GM19043 (cell line): ENCODE results near the gene GPR176.

Experiments used
- ATAC-seq: cut with Tn5 transposase; IDR thresholded peaks from one replicate; pipeline ENCODE4 v1.9.1; 2021; ENCODE audit warnings: low read depth; ENCODE audit not compliant: unreplicated experiment

GPR176 gene, protein sequence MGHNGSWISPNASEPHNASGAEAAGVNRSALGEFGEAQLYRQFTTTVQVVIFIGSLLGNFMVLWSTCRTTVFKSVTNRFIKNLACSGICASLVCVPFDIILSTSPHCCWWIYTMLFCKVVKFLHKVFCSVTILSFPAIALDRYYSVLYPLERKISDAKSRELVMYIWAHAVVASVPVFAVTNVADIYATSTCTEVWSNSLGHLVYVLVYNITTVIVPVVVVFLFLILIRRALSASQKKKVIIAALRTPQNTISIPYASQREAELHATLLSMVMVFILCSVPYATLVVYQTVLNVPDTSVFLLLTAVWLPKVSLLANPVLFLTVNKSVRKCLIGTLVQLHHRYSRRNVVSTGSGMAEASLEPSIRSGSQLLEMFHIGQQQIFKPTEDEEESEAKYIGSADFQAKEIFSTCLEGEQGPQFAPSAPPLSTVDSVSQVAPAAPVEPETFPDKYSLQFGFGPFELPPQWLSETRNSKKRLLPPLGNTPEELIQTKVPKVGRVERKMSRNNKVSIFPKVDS

DNA sequence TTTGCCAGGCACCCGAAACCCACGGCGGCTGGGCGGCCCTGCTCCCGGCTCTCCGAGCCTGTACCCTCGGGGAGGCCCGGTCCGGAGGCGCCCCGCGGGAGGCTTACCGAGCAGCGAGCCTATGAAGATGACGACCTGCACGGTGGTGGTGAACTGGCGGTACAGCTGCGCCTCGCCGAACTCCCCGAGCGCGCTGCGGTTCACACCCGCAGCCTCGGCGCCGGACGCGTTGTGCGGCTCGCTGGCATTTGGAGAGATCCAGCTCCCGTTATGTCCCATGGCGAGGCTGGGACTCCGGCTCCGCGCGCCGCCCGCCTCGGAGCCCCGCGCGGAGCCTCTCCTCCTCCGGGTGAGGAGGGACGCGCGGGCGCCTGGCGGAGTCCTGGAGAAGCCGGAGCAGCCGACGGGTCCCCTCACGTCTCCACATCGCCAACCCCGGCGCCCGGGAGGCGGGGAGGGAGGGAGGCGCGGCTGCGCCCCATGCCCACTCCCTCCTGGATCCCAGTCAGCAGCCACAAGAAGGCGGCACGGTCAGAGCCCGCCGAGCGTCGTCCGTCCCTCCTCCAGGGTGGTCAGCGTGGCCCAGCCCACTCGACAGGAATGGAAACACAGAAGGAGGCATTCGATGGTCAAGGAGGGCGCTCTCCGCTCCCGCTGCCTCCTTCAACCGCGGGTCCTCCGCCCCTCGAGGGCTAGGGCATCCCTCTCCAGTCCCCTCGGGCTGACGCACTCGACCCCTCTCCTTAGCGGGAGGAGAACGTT lies at the start of gene GPR176:
Gene GPR176, minus strand, starts transcription at position 519 of the 762 bp plus-strand sequence. Its CDS starts 240 bp downstream, at position 279.
- ATAC-seq, result no peak

DNA sequence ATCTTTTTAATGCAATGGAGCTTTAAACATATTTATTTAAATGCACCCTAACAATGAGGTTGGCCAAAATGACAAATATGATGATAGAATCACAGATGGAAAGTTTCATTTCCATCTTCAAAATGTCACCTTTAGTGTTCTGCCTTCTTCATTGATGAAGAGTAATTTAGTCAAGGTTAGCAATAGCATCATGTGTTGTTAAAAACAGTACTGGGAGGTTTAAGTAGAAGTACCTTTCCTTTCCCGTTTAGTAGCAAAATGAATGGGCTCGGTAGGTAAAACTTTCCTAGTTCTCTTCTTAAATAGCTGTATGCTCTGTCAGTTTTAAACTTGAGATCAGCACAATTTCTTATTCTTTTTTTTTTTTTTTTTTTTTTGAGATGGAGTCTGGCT lies 48.9 kb upstream of the GPR176 start:
- no peak for ATAC-seq

DNA sequence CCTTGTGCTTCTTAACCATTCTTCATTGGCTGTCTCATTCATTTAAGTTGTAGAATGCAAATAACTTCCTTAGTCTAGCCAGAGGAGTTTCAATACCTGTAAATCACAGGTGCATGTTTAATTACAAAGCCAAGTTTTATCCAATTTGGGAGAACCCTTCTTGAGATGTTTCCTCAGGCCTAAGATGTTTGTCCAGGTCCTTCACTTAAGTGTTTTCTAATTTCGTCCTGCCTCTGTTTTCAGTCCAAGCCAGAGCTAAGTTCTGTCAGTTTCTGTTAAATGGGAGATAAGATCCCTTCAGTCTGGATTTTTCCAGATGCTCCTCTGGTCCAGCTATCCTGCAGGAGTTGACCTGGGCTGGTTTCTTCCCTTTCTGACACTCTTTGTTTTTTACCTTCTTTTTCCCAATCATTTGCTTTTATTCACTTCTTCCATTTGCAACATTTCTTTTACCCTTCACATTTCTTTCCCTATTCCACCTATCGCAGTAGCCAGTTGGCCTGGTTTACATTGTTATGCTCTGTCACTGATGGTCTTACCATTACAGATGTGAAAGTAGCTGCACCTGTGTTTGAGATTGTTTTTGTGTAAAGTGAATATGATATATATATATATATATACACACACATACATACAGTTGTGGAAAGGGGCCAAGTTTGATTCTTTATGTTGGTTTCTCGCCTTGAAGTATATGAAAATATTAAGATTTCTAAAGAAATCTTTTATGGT lies 48.4 kb upstream of the GPR176 start:
- ATAC-seq, result no peak

DNA sequence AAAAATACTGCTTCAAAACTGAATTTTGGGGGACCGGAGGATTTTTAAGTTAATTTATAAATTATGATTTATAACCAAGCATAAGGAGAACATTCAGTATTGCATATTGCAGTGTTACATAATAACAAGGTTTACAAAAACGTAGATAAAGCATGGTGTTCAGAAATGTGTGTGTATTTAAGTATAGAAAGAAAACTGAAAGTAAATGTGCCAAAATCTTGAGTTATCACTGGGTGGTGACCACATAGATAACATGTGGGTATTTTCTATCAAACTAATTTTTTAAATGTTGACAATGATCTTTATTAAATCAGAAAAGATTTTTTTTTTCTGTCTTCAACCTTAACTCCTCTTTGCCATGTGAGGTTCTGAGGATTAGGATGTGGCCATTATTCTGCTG lies 46.5 kb upstream of the GPR176 start:
- no peak for ATAC-seq

DNA sequence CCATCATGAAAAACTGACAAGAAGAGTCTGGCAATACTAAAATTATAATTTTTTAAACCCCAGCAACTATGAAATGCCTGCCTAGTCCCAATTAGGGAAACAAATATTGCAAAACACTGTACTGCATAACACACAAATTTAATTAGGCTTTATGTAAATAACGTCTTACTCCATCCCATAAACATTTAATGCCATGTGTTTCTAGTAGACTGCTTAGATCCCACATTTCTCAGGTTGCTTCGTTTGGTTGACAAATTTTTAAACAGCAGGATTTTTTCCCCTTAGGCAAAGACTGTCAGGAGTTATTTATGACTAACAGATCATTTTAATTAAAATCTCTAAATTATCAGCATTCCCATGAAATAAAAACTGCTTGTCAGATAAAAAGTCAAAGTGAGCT lies 43.7 kb upstream of the GPR176 start:
- no peak for ATAC-seq

DNA sequence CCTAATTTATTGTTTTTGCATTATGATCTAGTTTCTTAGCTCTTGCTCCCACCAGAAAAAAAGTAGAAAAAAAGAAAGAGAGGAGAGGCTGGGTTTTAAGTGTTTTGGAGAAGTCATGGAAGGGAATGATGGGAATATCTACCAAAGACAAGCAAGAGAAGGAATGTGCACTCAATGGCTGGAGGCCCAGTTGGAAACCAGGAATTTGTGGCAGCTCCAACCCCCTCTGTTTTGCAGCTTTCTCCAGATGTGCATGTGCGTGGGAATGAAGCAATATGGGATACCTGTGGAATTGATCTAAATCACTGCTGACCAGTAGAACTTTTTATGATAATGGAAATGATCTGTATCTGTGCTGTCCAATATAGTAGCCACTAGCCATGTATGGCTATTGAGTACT lies 41.0 kb upstream of the GPR176 start:
- no peak for ATAC-seq

DNA sequence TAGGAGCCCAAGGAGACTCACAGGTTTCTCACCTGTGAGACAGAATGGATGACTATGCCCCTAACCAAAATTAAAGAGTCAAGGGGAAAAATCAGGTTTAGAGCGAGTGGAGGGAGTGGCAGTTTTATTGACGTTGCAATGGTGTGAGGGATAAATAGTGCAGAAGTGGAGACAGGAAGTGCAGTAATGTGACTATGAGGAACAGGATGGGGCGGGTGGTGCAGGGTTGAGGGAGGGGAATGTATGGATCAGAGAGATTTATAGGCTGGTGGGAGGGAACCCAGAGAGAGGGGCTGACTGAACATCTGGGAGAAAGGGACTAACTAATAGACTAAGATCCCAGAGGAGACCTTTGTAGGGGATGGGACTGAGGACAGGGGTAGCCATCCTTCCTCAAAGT lies 40.3 kb upstream of the GPR176 start:
- no peak for ATAC-seq

DNA sequence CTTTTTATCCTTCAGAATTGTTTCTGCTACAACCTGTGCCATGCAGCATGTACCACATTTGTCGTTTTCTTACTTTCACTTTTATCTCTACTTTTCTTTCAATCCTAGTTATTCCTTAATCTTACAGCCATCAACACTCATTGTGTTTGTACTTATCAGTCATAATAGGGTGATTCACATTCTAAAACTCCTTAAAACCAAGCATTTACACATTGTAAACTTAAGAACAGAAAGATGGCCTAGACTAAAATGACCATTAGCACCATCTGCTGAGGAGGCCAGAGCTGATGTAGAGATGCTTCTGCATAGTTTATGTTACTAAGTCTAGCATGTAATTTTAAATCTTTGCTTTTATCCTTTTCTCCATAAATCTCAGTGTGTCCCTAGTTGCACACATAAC lies 39.3 kb upstream of the GPR176 start:
- no peak for ATAC-seq

DNA sequence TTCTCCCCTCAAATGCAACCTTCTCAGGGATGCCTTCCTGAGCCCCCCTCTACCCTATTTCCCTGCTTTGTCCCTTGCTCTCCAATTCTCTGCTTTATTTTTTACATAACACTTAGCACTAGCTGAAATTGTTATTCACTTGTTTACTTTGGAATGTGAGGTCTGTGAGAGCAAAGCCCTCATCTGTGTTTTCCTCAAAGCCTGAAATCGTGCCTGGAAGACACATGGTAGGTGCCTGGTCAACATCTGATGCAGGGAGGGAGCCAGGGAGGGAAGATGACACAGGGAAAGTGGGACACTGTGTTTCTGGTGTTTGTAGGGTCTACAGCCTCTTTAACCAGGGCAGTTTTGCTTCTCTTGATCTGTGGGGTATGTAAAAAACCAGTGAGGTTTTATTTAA lies 37.4 kb upstream of the GPR176 start:
- ATAC-seq, result no peak

DNA sequence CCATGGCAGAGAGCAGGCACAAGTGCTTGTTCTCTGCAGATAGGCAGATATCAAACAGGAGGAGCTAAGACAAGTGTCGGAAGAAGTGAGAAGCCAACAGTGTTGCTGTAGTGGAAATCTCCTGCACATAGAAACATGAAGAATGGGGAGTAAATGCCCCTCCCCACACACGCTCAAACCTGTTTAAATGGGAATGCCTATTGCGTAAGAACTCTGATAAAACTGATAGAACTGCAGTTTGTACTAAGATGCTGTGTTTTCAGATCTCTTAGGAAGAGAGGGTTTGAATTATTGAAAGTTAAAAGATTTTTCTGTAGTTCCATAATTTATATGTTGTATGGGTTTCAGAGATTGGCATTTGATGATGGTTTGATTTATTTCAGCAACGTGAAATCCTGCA lies 33.5 kb upstream of the GPR176 start:
- no peak for ATAC-seq

DNA sequence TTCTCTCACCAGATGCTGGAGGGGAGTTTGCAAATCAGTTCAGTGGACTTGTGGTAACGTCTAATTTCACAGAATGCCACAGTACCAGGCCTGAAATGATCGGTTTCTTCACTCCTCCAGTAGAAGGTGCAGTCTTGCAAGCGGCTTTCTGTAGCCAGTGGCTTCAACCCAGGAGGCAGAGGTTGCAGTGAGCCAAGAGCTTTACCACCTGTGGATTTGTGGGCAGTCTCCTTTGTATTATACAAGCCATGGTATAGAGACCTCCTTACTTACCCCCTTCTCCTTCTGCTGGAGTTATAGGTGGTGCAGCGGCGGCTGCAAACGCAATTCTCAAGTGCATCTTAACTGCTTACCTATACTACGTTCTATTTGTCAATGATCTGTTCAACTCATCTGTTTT lies 31.5 kb upstream of the GPR176 start:
- no peak for ATAC-seq

DNA sequence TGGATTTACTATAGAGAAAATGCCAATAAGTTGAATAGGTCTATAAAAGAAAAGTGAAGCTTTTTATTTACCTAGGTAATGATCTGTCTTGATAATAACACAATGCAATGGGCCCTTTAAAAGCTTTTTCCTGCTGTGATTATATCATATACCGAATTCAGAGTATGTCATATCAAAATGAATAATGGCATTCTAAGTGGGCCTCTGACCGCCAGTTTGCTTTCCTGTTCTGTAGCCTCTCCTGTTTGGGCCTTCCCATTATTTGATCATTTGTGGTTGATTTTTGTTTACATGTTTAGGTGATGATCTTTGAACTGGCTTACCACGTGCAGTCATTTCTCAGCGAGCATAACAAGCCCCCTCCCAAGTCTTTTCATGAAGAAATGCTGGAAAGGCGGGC lies 28.8 kb upstream of the GPR176 start:
- ATAC-seq, result no peak

DNA sequence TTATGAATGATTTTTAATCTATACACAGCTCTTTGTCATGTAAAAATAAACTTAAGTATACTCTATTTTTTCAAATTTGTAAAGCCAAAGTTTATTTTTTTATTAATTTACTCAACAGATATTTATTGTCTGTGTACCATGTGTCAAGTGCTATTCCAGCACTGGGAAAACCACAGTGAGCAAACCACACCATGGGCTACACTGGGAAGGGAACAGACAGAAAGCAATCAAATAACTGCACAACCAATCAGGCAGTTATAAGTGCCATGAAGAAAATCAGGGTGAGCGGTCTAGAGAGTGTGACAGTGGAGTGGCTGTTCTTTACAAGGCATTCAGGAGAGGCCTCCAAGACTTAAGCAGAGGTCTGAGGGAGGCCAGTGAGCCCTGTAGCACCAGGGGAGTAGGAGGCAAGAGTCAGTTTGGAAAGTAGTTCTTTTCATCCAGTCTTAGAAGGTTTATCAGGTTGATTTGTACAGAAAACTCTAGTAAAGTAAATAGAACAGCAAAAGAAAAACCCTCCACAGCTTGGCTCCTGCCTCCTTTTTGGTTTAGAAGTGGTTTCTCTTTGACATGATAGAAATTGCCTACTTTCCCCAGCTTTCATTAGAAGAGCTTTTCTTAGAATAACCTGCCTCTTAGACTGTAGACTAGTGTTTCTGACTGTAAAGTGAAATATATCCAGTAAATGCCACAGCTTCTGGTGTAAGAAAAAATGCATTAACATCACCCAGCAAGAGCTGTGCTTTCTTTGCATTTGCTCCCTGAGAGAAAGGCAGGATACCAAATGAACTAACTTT lies 27.5 kb upstream of the GPR176 start:
- ATAC-seq, result no peak

DNA sequence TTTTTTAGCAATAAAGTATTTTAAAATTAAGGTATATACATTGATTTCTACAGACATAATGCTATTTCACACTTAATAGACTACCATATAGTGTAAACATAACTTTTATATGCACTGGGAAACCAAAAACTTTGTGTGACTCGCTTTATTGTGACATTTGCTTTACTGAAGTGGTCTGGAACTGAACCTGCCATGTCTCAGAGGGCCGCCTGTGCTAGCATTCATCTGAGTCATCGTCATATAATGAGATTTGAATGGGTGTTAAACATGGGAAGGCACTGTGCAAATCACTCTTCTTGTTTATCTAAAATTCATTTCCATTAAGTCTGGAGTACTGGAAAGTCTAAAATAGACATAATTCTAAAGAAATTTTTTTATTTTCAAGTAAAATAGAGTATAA lies 26.8 kb upstream of the GPR176 start:
- no peak for ATAC-seq

DNA sequence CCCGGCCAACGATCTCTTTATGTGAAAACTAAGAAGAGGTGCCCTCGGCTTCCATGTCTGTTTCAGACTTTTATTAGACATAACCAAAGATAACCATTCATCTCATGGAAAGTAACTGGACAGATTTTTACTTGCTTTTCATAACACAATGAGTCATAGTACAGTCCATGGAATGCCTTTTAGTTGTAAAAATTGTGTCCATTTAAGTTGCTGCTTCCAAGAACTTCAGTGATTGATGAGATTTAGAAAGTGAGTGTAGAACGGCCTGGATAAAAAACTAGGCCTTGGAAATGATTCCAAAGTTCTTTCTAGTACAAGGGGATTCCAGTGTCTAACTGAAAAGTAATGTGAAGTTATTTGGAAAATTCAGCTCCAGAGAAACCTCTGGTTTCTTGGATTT lies 24.7 kb upstream of the GPR176 start:
- no peak for ATAC-seq

DNA sequence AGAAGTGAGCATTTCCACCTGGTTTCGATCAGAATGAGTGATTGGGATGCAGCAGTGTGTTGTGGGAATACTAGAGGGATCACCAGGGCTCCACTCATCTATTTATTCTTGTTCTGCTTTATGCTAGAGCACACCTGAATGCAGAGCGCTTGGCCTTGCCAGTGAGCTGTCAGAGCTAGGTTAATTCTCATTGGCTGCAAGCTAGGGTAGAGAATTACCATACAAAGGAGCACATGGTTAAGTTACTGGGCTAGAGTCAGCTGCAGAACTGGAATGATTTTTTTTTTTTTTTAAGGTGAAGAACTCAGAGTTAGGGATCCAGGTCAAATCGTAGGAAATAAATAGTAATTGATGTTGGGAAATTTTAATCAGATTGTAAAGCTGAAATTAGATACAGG lies 22.7 kb upstream of the GPR176 start:
- ATAC-seq, result no peak

DNA sequence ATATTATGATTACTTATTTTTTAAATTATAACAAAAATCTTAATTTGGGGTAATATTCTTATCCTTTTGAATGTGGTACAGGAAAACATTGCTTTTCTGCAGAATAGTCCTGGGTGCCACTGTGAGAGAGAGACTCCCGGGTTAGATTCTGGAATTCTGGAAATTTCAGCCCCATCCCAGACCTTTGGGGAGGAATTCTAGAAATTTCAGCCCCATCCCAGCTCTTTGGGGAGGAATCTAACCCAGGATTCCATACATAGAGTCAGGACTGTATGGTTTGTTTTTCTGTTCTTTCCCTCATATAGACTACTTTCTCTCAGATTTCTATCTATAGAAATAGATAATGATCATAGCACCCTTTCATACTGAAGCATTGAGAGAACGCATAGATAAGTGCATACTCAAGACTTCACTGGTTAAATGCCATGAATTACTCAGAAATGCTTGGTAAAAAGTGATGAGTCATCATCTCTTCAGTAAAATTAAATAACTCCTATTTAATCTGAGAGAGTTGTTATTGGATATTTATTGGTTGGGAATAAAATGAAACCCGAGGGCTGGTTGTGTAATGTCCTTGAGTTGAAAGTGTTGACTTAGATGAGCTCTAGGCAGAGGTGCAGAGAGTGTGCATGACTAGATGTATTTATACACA lies 22.2 kb upstream of the GPR176 start:
- ATAC-seq, result no peak

DNA sequence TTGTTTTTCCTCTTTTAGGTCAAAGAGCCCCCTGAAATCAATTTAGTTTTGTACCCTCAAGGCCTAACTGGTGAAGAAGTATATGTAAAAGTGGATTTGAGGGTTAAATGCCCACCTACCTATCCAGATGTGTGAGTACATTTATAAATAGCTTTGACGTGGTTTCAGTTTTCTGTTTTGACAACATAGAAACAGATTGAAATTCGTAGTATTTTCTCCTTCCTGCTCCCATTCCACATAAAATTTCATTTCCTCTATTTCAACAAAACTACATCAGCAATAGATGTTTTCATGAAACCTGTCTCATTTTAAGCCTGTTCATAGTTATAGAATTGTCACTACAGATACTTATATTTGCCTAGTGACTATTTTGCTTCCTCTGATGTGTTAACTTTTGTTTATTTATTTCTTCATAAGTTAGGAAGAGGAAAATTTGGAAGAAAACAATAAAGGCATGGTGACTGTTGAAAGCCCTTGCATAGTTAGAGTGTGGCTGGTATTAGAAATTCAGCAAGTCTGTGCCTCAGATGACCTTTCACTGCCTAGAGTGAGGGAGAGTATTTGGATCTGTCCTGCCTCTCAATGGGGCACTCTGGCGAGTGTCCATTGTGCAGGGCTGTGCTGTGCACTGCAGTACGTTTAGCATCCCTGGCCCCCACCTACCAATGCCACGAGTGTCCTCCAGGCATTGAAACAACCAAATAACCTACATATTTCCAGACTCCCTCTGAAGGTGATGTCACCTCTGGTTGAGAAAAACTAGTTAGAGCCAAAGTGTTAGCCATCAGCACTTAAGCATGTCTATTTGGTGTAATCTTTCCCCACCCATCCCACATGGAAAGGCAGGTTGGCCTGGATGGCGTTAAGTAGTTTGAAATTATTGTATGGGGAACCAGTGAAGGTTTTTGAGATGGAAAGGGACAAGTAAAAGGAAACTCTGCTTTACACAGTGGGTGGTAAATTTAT lies 19.7 kb upstream of the GPR176 start:
- ATAC-seq, result no peak

DNA sequence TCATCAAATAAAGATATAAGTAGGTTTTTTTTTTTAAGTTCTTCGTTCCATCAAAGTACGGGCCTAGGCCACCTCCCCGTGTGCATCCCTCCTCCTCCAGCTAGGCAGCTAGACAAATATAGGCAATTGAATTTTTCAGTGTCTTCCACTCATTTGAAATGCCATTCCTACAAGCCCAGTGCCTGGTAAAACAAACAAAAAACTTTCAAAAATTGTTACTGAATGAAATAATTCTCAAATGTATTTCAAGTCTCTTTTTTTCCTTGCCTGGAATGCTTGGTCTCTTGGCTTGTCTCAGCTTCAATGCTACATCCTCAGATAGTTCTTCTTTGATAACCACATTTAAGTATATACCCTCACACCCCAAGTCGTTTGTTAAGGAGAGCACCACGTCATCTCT lies 17.6 kb upstream of the GPR176 start:
- ATAC-seq, result no peak
